HepG2 (cell line): ENCODE data around the gene STARD10. TPM values are rescaled to one million over a fixed set of nuclear protein-coding genes. Genes with fewer than 3 reads are reported as not detected.

Experiments used
- ATAC-seq: fragments of 200-7000 bp; cut with Tn5 transposase; 3 replicates; pipeline ENCODE4 v1.9.1; 2020; ENCODE audit warnings: mild to moderate bottlenecking, moderate library complexity
- BruUV-seq: library from RNA; stranded (reverse); fragments of 400-500 nt; replicated peaks from 2 replicates; lab custom pipeline; 2021; lab: Mats Ljungman, UMichigan
- CTCF ChIA-PET: fragments of 300-600 bp; formaldehyde crosslinking; extraction: SDS; loops from one replicate; lab custom pipeline; 2021; ENCODE audit warnings: low total read pairs, inconsistent platforms, low intra/inter-chr PET ratio; lab: Yijun Ruan, JAX
- POLR2A ChIA-PET: fragments of 350-600 bp; sonication (Branson Sonifier 250); formaldehyde crosslinking; loops from one replicate; lab custom pipeline; 2020; ENCODE audit warnings: antibody characterized with exemption, inconsistent platforms; lab: Yijun Ruan, JAX
- DNase-seq: peaks from one replicate; pipeline ENCODE4 v3.0.0-alpha.2; 2015; ENCODE audit warnings: low spot score
- FAIRE-seq: peaks from 3 replicates; lab custom pipeline; 2011; peaks lifted over from hg19 to GRCh38; lab: Jason Lieb, UNC
- H2AFZ ChIP-seq: one replicate; pipeline ENCODE4 v1.6.1; 2011; ENCODE audit warnings: low read length, inconsistent platforms
- H3K27ac ChIP-seq: fragments of 300-600 bp; 3 replicates; pipeline ENCODE4 v1.8.0; 2011; ENCODE audit warnings: mixed run types, mild to moderate bottlenecking, mixed read lengths, low read length, inconsistent platforms; ENCODE audit not compliant: insufficient read depth; ENCODE audit errors: extremely low read length
- H3K27me3 ChIP-seq, 2 experiments: fragments of 200-600 bp in 1 of 2; 2 replicates in 1 of 2; 3 replicates in 1 of 2; pipeline versions ENCODE4 v1.6.0 to v1.8.0; 2011; ENCODE audit warnings: low read length in 2 of 2, mild to moderate bottlenecking in 2 of 2, moderate library complexity in 2 of 2, inconsistent platforms in 1 of 2; ENCODE audit not compliant: insufficient read depth in 2 of 2, control insufficient read depth in 1 of 2
- H3K36me3 ChIP-seq, 2 experiments: fragments of 200-600 bp in 1 of 2; replicated peaks in 1 of 2; 2 replicates in 1 of 2; 3 replicates in 1 of 2; pipeline versions ENCODE4 v1.5.1 to v1.8.0; 2011; ENCODE audit warnings: low read length in 2 of 2, inconsistent platforms in 1 of 2; ENCODE audit not compliant: insufficient read depth in 2 of 2, control insufficient read depth in 1 of 2
- H3K4me1 ChIP-seq: 2 replicates; pipeline ENCODE4 v1.5.1; 2012; ENCODE audit warnings: low read length, inconsistent platforms; ENCODE audit not compliant: insufficient read depth
- H3K4me2 ChIP-seq: 2 replicates; pipeline ENCODE4 v1.6.0; 2011; ENCODE audit warnings: low read depth, low read length, inconsistent platforms
- H3K4me3 ChIP-seq, 3 experiments: fragments of 200-600 bp in 1 of 3; sonication (generic), shearing (Covaris generic) in 1 of 3; replicated peaks in 1 of 3; 2 replicates each; pipeline ENCODE4 v1.5.1; 2011 to 2016; ENCODE audit warnings: low read length in 3 of 3, inconsistent platforms in 2 of 3, low read depth in 2 of 3, mild to moderate bottlenecking in 2 of 3, control low read depth in 1 of 3, mixed read lengths in 1 of 3; ENCODE audit not compliant: insufficient read depth in 1 of 3
- H3K79me2 ChIP-seq: one replicate; pipeline ENCODE4 v1.6.1; 2011; ENCODE audit warnings: low read length, inconsistent platforms; ENCODE audit not compliant: insufficient read depth
- H3K9ac ChIP-seq: 2 replicates; pipeline ENCODE4 v1.6.0; 2011; ENCODE audit warnings: mild to moderate bottlenecking, low read depth, low read length, inconsistent platforms; ENCODE audit not compliant: insufficient read depth
- H3K9me3 ChIP-seq: 2 replicates; pipeline ENCODE4 v1.5.1; 2012; ENCODE audit warnings: mild to moderate bottlenecking, low read length
- H4K20me1 ChIP-seq: 2 replicates; pipeline ENCODE4 v1.6.0; 2011; ENCODE audit warnings: inconsistent platforms, mild to moderate bottlenecking, low read length, moderate library complexity; ENCODE audit not compliant: insufficient read depth
- JDP2 ChIP-seq: sonication (generic); formaldehyde crosslinking; IDR thresholded peaks from 2 replicates; pipeline ENCODE4 v1.8.1; 2022; ENCODE audit warnings: missing genetic modification reagents, borderline replicate concordance
- KDM5B ChIP-seq: sonication (generic); formaldehyde crosslinking; IDR thresholded peaks from 2 replicates; pipeline ENCODE4 v1.4.0; 2020; ENCODE audit warnings: missing genetic modification reagents, mild to moderate bottlenecking, borderline replicate concordance
- NR2C2 ChIP-seq: sonication (generic); formaldehyde crosslinking; IDR thresholded peaks from 2 replicates; pipeline ENCODE4 v1.4.0; 2020; ENCODE audit warnings: missing genetic modification reagents, mild to moderate bottlenecking, moderate library complexity, borderline replicate concordance
- NR2F6 ChIP-seq, 2 experiments: IDR thresholded peaks; 2 replicates each; pipeline ENCODE4 v1.6.1; 2016; ENCODE audit warnings: antibody characterized with exemption in 1 of 2, mild to moderate bottlenecking in 1 of 2
- POLR2A ChIP-seq, 2 experiments: IDR thresholded peaks; 2 replicates each; pipeline ENCODE4 v1.6.1; 2011; ENCODE audit warnings: low read depth in 2 of 2, low read length in 2 of 2, mild to moderate bottlenecking in 1 of 2, moderate library complexity in 1 of 2; ENCODE audit not compliant: insufficient read depth in 1 of 2
- RARA ChIP-seq: IDR thresholded peaks from 2 replicates; pipeline ENCODE4 v1.6.1; 2016; ENCODE audit warnings: missing genetic modification reagents, missing compliant biosample characterization
- SMAD9 ChIP-seq: sonication (generic); formaldehyde crosslinking; IDR thresholded peaks from 2 replicates; pipeline ENCODE4 v1.5.1; 2020; ENCODE audit warnings: mild to moderate bottlenecking, missing genetic modification reagents
- ZBTB7B ChIP-seq: sonication (generic); formaldehyde crosslinking; IDR thresholded peaks from 2 replicates; pipeline ENCODE4 v1.4.0; 2020; ENCODE audit warnings: missing genetic modification reagents
- ZNF446 ChIP-seq: sonication (generic); formaldehyde crosslinking; IDR thresholded peaks from 2 replicates; pipeline ENCODE4 v1.5.0; 2020; ENCODE audit warnings: mild to moderate bottlenecking, missing genetic modification reagents
- WGBS: methylation state at CpG from one replicate; pipeline ENCODE4 v1.1.6; 2017; ENCODE audit warnings: low lambda C conversion rate; 5-methylcytosine and 5-hydroxymethylcytosine counted together
- in situ Hi-C: cut with HindIII; loops from 2 replicates; pipeline ENCODE4 v1.10.0; 2017; ENCODE audit warnings: low pct_unique_long_range_greater_than_20kb; ENCODE audit not compliant: extremely low pct_ligation_motif_present
- intact Hi-C: fragments of 100-400 bp; cut with micrococcal nuclease; formaldehyde crosslinking; loops from one replicate; pipeline ENCODE4 v1.10.0; 2022; ENCODE audit not compliant: unreplicated experiment
- polyA plus RNA-seq, 8 experiments: library from polyadenylated mRNA; depleted of rRNA in 3 of 8; stranded (reverse) in 7 of 8; unstranded in 1 of 8; fragments of >200 nt; fragmentation: Illumina TruSeq in 4 of 8; extraction: Trizol in 4 of 8; gene quantifications; 2 replicates each; pipeline versions ENCODE4 v1.2.1 to v1.2.3, GENCODE V29; 2011 to 2016; ENCODE audit warnings: low read depth in 4 of 8, missing spikeins in 1 of 8, mixed read lengths in 1 of 8; ENCODE audit not compliant: insufficient read depth in 1 of 8
- total RNA-seq, 5 experiments: library from RNA; depleted of rRNA; stranded (reverse); fragments of >200 nt; fragmentation: Illumina TruSeq; extraction: Trizol; gene quantifications; 2 replicates each; pipeline ENCODE4 v1.2.3, GENCODE V29; 2016; ENCODE audit warnings: low read depth in 1 of 5
- TF ChIP-seq, protein P1 (sequence below): sonication (generic); formaldehyde crosslinking; IDR thresholded peaks from 2 replicates; pipeline ENCODE4 v1.8.1; 2023; ENCODE audit warnings: mild to moderate bottlenecking, missing genetic modification reagents
- TF ChIP-seq, protein P2 (sequence below): sonication (generic); formaldehyde crosslinking; IDR thresholded peaks from 2 replicates; pipeline ENCODE4 v1.5.1; 2020; ENCODE audit warnings: mild to moderate bottlenecking, missing genetic modification reagents, borderline replicate concordance
- TF ChIP-seq, protein P3 (sequence below): sonication (generic); formaldehyde crosslinking; IDR thresholded peaks from 2 replicates; pipeline ENCODE4 v1.4.0; 2020; ENCODE audit warnings: mild to moderate bottlenecking, missing genetic modification reagents
- TF ChIP-seq, protein P4 (sequence below): sonication (generic); formaldehyde crosslinking; IDR thresholded peaks from 2 replicates; pipeline ENCODE4 v1.5.1; 2020; ENCODE audit warnings: mild to moderate bottlenecking, missing genetic modification reagents, moderate library complexity

The STARD10 gene
- total and polyA plus RNA-seq, 2 of the 13 experiments (the other 11 are each of a cell fraction or from before 2014, with no cell fraction given): 260 to 341 TPM

DNA sequence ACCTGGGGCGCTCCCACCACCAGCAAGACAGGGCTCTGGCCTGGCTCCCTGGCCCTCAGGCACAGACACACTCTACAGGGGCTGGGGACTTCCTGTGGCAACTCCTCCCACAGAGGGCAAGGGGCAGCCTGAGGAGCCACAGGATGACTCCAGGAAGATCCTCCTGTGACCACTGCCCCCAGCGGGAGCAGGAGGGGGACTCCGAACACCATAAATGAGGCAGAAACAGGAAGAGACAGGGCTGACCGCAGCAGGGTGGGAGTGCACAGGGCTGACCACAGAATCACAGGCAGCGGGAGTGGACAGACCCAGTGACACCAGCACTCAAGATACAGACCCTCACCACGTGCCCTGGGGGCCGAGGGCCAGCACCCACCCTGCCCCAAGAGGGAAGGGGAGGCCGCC, 52.4 kb downstream of the STARD10 start:
- peak overlapping the region; percentile 56 for H3K4me2 ChIP-seq
- ATAC-seq: peak; percentile 79
- no peaks in the 10 kb centered on the region for H3K9me3 ChIP-seq
- peak overlapping the region in 1 of 3 experiments; percentile 37; a peak in 2 of 6 replicates for H3K4me3 ChIP-seq
- H4K20me1 ChIP-seq: peaks cover 3% of the 10 kb centered on the region; the same call in 1 of the 2 replicates
- intact Hi-C loops (no loop called here), in situ Hi-C loops (no loop called here)
- no peaks in the 10 kb centered on the region for H3K27me3 ChIP-seq
- no TSS peak for BruUV-seq
- peak; percentile 43 for FAIRE-seq
- WGBS: 44% methylated on average over 4 of the region's 8 CpGs
- peaks cover 71% of the 10 kb centered on the region for H3K4me1 ChIP-seq
- peaks cover 89% of the 10 kb centered on the region for H3K79me2 ChIP-seq
- H3K27ac ChIP-seq: peak overlapping the region; percentile 59
- peaks cover 5 to 40% of the 10 kb centered on the region in 2 experiments; a peak in 4 of 5 replicates for H3K36me3 ChIP-seq
- peak overlapping the region; percentile 56 for H3K9ac ChIP-seq
- H2AFZ ChIP-seq: no peak overlapping the region
- DNase-seq: peak; percentile 56
- ChIA-PET CTCF (interaction anchor here (0.7 kb wide), 1 partner anchor 16 kb away, joined by 3 read pairs; no protein-coding TSS in a partner anchor), POLR2A (no interaction called here)
- TF ChIP-seq RARA (CRISPR knock-in tag): peak; percentile 56; the same call in 1 of the 2 replicates
- TF ChIP-seq, protein P1, sequence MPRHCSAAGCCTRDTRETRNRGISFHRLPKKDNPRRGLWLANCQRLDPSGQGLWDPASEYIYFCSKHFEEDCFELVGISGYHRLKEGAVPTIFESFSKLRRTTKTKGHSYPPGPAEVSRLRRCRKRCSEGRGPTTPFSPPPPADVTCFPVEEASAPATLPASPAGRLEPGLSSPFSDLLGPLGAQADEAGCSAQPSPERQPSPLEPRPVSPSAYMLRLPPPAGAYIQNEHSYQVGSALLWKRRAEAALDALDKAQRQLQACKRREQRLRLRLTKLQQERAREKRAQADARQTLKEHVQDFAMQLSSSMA (CRISPR knock-in tag): no peak
- TF ChIP-seq, protein P2, sequence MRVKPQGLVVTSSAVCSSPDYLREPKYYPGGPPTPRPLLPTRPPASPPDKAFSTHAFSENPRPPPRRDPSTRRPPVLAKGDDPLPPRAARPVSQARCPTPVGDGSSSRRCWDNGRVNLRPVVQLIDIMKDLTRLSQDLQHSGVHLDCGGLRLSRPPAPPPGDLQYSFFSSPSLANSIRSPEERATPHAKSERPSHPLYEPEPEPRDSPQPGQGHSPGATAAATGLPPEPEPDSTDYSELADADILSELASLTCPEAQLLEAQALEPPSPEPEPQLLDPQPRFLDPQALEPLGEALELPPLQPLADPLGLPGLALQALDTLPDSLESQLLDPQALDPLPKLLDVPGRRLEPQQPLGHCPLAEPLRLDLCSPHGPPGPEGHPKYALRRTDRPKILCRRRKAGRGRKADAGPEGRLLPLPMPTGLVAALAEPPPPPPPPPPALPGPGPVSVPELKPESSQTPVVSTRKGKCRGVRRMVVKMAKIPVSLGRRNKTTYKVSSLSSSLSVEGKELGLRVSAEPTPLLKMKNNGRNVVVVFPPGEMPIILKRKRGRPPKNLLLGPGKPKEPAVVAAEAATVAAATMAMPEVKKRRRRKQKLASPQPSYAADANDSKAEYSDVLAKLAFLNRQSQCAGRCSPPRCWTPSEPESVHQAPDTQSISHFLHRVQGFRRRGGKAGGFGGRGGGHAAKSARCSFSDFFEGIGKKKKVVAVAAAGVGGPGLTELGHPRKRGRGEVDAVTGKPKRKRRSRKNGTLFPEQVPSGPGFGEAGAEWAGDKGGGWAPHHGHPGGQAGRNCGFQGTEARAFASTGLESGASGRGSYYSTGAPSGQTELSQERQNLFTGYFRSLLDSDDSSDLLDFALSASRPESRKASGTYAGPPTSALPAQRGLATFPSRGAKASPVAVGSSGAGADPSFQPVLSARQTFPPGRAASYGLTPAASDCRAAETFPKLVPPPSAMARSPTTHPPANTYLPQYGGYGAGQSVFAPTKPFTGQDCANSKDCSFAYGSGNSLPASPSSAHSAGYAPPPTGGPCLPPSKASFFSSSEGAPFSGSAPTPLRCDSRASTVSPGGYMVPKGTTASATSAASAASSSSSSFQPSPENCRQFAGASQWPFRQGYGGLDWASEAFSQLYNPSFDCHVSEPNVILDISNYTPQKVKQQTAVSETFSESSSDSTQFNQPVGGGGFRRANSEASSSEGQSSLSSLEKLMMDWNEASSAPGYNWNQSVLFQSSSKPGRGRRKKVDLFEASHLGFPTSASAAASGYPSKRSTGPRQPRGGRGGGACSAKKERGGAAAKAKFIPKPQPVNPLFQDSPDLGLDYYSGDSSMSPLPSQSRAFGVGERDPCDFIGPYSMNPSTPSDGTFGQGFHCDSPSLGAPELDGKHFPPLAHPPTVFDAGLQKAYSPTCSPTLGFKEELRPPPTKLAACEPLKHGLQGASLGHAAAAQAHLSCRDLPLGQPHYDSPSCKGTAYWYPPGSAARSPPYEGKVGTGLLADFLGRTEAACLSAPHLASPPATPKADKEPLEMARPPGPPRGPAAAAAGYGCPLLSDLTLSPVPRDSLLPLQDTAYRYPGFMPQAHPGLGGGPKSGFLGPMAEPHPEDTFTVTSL (CRISPR knock-in tag): no peak
- TF ChIP-seq, protein P3, sequence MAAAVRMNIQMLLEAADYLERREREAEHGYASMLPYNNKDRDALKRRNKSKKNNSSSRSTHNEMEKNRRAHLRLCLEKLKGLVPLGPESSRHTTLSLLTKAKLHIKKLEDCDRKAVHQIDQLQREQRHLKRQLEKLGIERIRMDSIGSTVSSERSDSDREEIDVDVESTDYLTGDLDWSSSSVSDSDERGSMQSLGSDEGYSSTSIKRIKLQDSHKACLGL (CRISPR knock-in tag): 0 out of 2 replicates have a peak, but pooled peaks have one; percentile 45
- 0 out of 4 replicates have a peak, but pooled peaks of 1 of the 2 experiments have one; percentile 23 for TF ChIP-seq POLR2A (IDR thresholded peaks at IDR 0.05; ENCODE audit: insufficient read depth in 1 of 2, low read depth in 2 of 2, low read length in 2 of 2)
- no peak for TF ChIP-seq JDP2 (CRISPR knock-in tag)
- TF ChIP-seq KDM5B (CRISPR knock-in tag): peak; percentile 40; the same call in 1 of the 2 replicates
- 0 out of 2 replicates have a peak, but pooled peaks have one; percentile 44 for TF ChIP-seq ZBTB7B
- peak; percentile 55 for TF ChIP-seq NR2C2 (CRISPR knock-in tag)
- TF ChIP-seq SMAD9: 0 out of 2 replicates have a peak, but pooled peaks have one; percentile 17
- no peak for TF ChIP-seq ZNF446 (CRISPR knock-in tag)
- TF ChIP-seq, protein P4, sequence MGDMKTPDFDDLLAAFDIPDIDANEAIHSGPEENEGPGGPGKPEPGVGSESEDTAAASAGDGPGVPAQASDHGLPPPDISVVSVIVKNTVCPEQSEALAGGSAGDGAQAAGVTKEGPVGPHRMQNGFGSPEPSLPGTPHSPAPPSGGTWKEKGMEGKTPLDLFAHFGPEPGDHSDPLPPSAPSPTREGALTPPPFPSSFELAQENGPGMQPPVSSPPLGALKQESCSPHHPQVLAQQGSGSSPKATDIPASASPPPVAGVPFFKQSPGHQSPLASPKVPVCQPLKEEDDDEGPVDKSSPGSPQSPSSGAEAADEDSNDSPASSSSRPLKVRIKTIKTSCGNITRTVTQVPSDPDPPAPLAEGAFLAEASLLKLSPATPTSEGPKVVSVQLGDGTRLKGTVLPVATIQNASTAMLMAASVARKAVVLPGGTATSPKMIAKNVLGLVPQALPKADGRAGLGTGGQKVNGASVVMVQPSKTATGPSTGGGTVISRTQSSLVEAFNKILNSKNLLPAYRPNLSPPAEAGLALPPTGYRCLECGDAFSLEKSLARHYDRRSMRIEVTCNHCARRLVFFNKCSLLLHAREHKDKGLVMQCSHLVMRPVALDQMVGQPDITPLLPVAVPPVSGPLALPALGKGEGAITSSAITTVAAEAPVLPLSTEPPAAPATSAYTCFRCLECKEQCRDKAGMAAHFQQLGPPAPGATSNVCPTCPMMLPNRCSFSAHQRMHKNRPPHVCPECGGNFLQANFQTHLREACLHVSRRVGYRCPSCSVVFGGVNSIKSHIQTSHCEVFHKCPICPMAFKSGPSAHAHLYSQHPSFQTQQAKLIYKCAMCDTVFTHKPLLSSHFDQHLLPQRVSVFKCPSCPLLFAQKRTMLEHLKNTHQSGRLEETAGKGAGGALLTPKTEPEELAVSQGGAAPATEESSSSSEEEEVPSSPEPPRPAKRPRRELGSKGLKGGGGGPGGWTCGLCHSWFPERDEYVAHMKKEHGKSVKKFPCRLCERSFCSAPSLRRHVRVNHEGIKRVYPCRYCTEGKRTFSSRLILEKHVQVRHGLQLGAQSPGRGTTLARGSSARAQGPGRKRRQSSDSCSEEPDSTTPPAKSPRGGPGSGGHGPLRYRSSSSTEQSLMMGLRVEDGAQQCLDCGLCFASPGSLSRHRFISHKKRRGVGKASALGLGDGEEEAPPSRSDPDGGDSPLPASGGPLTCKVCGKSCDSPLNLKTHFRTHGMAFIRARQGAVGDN (CRISPR knock-in tag): peak; percentile 77
- 0 out of 2 replicates have a peak, but pooled peaks have one; percentile 18 for TF ChIP-seq NR2F6 (IDR thresholded peaks at IDR 0.05)
- TF ChIP-seq NR2F6 (CRISPR knock-in tag; IDR thresholded peaks at IDR 0.05): peak; percentile 63; the same call in 1 of the 2 replicates
